BE2C (cell line): ENCODE results near the gene HEPH. TPM values are rescaled to one million over a fixed set of nuclear protein-coding genes. Genes with fewer than 3 reads are reported as not detected.
"Not testable (repeated sequence)": the region's sequence is repeated elsewhere in the genome, so short reads cannot be mapped to it uniquely, and the experiment has no call there.

Experiments used
- DNase-seq: peaks from one replicate; pipeline ENCODE4 v3.0.0-alpha.2; 2020
- H3K27me3 ChIP-seq: fragments of 250-450 bp; sonication (Bioruptor Pico); 2 replicates; pipeline ENCODE4 v1.5.1; 2020; ENCODE audit warnings: mild to moderate bottlenecking
- H3K36me3 ChIP-seq: fragments of 250-450 bp; sonication (Bioruptor Pico); 2 replicates; pipeline ENCODE4 v1.5.1; 2020; ENCODE audit warnings: mild to moderate bottlenecking
- H3K4me1 ChIP-seq: fragments of 250-450 bp; sonication (Bioruptor Pico); 2 replicates; pipeline ENCODE4 v1.5.1; 2020
- H3K4me3 ChIP-seq: 2 replicates; pipeline ENCODE4 v1.5.1; 2011; ENCODE audit warnings: low read depth, low read length
- H3K9me3 ChIP-seq: fragments of 250-450 bp; sonication (Bioruptor Pico); 2 replicates; pipeline ENCODE4 v1.5.1; 2020
- CTCF ChIP-seq: IDR thresholded peaks from 2 replicates; pipeline ENCODE4 v1.5.1; 2012; ENCODE audit warnings: mild to moderate bottlenecking, low read depth, low read length
- polyA plus RNA-seq: library from polyadenylated mRNA; unstranded; fragments of >200 nt; gene quantifications from one replicate; pipeline ENCODE4 v1.2.1, GENCODE V29; 2012; ENCODE audit warnings: low read depth, missing spikeins; ENCODE audit not compliant: insufficient read length, insufficient read depth

Gene HEPH
- not detected for polyA plus RNA-seq

- H3K4me3 ChIP-seq: no peak within 1 kb of the TSS
- no peaks in the 10 kb centered on the region for H3K27me3 ChIP-seq
- no peaks in the 10 kb centered on the region for H3K9me3 ChIP-seq
- DNase-seq: no peak
- H3K36me3 ChIP-seq: no peaks in the 10 kb centered on the region
- no peaks in the 10 kb centered on the region for H3K4me1 ChIP-seq
- no peak for TF ChIP-seq CTCF
Observed at GRCh38 chrX:66163849-66164411, at the start of gene HEPH. HEPH (plus strand) TSS chrX:66164247; CDS start chrX:66170571, 6,324 bp downstream.

GRCh38 chrX:66118722-66119121 lies 45.3 kb upstream of the HEPH start:
- H3K4me3 ChIP-seq, H3K9me3 ChIP-seq, H3K36me3 ChIP-seq, DNase-seq, H3K4me1 ChIP-seq, H3K27me3 ChIP-seq: not testable (repeated sequence)

GRCh38 chrX:66121354-66121753 lies 42.7 kb upstream of the HEPH start:
- not testable (repeated sequence) for H3K4me3 ChIP-seq, H3K27me3 ChIP-seq, H3K9me3 ChIP-seq, H3K4me1 ChIP-seq, DNase-seq, H3K36me3 ChIP-seq

- Histone ChIP-seq H3K27me3 (no peaks in the 10 kb centered on the region), H3K4me3 (no peak overlapping the region), H3K9me3 (no peaks in the 10 kb centered on the region), H3K36me3 (no peaks in the 10 kb centered on the region), H3K4me1 (no peaks in the 10 kb centered on the region)
- no peak for TF ChIP-seq CTCF
- DNase-seq: no peak
Observed at GRCh38 chrX:66126662-66127061, 37.4 kb upstream of the HEPH start.

GRCh38 chrX:66130469-66130868 lies 33.6 kb upstream of the HEPH start:
- Histone ChIP-seq H3K4me3 (no peak overlapping the region), H3K9me3 (no peaks in the 10 kb centered on the region), H3K4me1 (no peaks in the 10 kb centered on the region), H3K36me3 (no peaks in the 10 kb centered on the region), H3K27me3 (no peaks in the 10 kb centered on the region)
- TF ChIP-seq CTCF: no peak
- DNase-seq: no peak

GRCh38 chrX:66135284-66135683 lies 28.8 kb upstream of the HEPH start:
- H3K36me3 ChIP-seq, H3K27me3 ChIP-seq, DNase-seq, H3K9me3 ChIP-seq, H3K4me1 ChIP-seq, H3K4me3 ChIP-seq: not testable (repeated sequence)

- Histone ChIP-seq H3K4me1 (no peaks in the 10 kb centered on the region), H3K36me3 (no peaks in the 10 kb centered on the region), H3K27me3 (no peaks in the 10 kb centered on the region), H3K4me3 (no peak overlapping the region), H3K9me3 (no peaks in the 10 kb centered on the region)
- DNase-seq: no peak
- no peak for TF ChIP-seq CTCF
Observed at GRCh38 chrX:66142351-66142750, 21.7 kb upstream of the HEPH start.

- no peak for TF ChIP-seq CTCF
- DNase-seq: no peak
- no peaks in the 10 kb centered on the region for H3K36me3 ChIP-seq
- no peaks in the 10 kb centered on the region for H3K9me3 ChIP-seq
- H3K27me3 ChIP-seq: no peaks in the 10 kb centered on the region
- H3K4me1 ChIP-seq: no peaks in the 10 kb centered on the region
- no peak overlapping the region for H3K4me3 ChIP-seq
Observed at GRCh38 chrX:66144258-66144657, 19.8 kb upstream of the HEPH start.
